Esophagus muscularis mucosa (tissue), 4 donors: ENCODE measurements around the gene MAD2L1. TPM values are rescaled to one million over a fixed set of nuclear protein-coding genes. Genes with fewer than 3 reads are reported as not detected.
A peak's percentile ranks its signal among the peaks of the same experiment; 100 is the strongest.

ENCODE experiments used
- DNase-seq: peaks from one replicate; pipeline ENCODE4 v3.0.0-alpha.2; 2017; ENCODE audit errors: extremely low spot score
- H3K27ac ChIP-seq, 4 donors: fragments of 200-600 bp; sonication (generic); replicated peaks in 1 of 4; 1 replicate in 3 of 4; 2 replicates in 1 of 4; pipeline ENCODE4 v1.5.1; 2016 to 2019; ENCODE audit warnings: mild to moderate bottlenecking in 1 of 4
- H3K27me3 ChIP-seq, 4 donors: fragments of 200-600 bp; sonication (generic); one replicate each; pipeline versions ENCODE4 v1.5.1 to v1.6.0; 2016 to 2019
- H3K36me3 ChIP-seq, 4 donors: fragments of 200-600 bp; sonication (generic); one replicate each; pipeline ENCODE4 v1.5.1; 2016 to 2019
- H3K4me1 ChIP-seq, 4 donors: fragments of 200-600 bp; sonication (generic); one replicate each; pipeline ENCODE4 v1.5.1; 2016 to 2019
- H3K4me3 ChIP-seq, 4 donors: fragments of 200-600 bp; sonication (generic); 1 replicate in 2 of 4; 2 replicates in 2 of 4; pipeline ENCODE4 v1.5.1; 2016 to 2019; ENCODE audit warnings: mild to moderate bottlenecking in 4 of 4, moderate library complexity in 1 of 4
- H3K9me3 ChIP-seq, 4 donors: fragments of 200-600 bp; sonication (generic); 1 replicate in 3 of 4; 2 replicates in 1 of 4; pipeline ENCODE4 v1.5.1; 2016 to 2019
- CTCF ChIP-seq, 3 experiments: fragments of 200-600 bp in 2 of 3; fragments of 450-650 bp in 1 of 3; sonication (generic) in 2 of 3; IDR thresholded peaks; one replicate each; pipeline ENCODE4 v1.5.1; 2017 to 2019; ENCODE audit warnings: antibody characterized with exemption in 3 of 3, mild to moderate bottlenecking in 2 of 3, moderate library complexity in 1 of 3
- EP300 ChIP-seq: sonication (generic); formaldehyde crosslinking; IDR thresholded peaks from one replicate; pipeline ENCODE4 v1.6.1; 2017; ENCODE audit warnings: antibody characterized with exemption
- POLR2A ChIP-seq: fragments of 450-650 bp; IDR thresholded peaks from one replicate; pipeline ENCODE4 v1.6.1; 2017; ENCODE audit warnings: antibody characterized with exemption, moderate library complexity, mild to moderate bottlenecking, low read depth
- POLR2AphosphoS5 ChIP-seq, 2 donors: sonication (generic); formaldehyde crosslinking; IDR thresholded peaks; one replicate each; pipeline ENCODE4 v1.6.1; 2017; ENCODE audit warnings: antibody characterized with exemption in 2 of 2
- WGBS: methylation state at CpG from one replicate; pipeline ENCODE4 v1.1.5; 2018; 5-methylcytosine and 5-hydroxymethylcytosine counted together
- intact Hi-C: fragments of 100-400 bp; cut with DNase I; formaldehyde crosslinking; loops from one replicate; pipeline ENCODE4 v1.15.1; 2023
- total RNA-seq, 4 donors: library from RNA; depleted of rRNA; stranded (reverse); fragments of >200 nt; gene quantifications; one replicate each; pipeline versions ENCODE4 v1.1.0 to v1.2.1, GENCODE V29; 2016

Gene MAD2L1
- total RNA-seq, 4 donors from 2014 or later = under 0.01 to 2.1 (median 1.2) TPM

DNA sequence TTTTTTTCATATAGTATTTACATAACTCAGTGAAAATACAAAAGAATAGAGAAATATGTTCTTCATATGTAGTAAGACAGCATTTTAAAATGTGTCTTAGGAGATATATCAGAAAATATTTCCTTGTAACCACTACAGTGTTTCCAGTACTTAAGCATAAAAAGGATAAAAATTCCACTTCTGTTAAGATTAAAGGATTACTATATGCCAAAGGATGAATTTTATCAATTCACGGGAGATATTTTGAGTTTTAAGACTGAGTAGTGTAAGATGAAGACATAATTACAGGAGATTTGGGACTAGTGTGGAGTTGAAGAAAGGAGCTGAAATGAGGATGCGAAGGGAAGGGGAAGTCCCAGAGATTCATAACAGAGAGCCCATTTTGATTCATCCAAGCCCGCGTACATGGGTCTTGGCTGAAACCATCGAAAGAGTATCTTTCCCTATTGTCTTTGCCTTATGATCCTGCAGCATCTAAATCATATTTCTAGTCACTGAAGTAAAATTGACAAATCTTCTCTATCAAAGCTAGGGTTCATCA, 58.7 kb downstream of the MAD2L1 start:
- no peak for DNase-seq
- Histone ChIP-seq H3K9me3 (no peaks in the 10 kb centered on the region), H3K4me1 (peaks cover 4 to 14% (median 13%) of the 10 kb centered on the region in 4 donors), H3K4me3 (no peak overlapping the region), H3K27me3 (no peaks in the 10 kb centered on the region), H3K27ac (no peak overlapping the region), H3K36me3 (no peaks in the 10 kb centered on the region)
- no peak for TF ChIP-seq CTCF (IDR thresholded peaks at IDR 0.05)
- no peak for TF ChIP-seq POLR2AphosphoS5 (IDR thresholded peaks at IDR 0.05)
- TF ChIP-seq POLR2A = no peak
- no peak for TF ChIP-seq EP300
- WGBS = 75% methylated on average over 5 of the region's 5 CpGs
- intact Hi-C loops = no loop called here

- H3K9me3 ChIP-seq = no peaks in the 10 kb centered on the region
- DNase-seq = no peak
- TF ChIP-seq CTCF (IDR thresholded peaks at IDR 0.05) (no peak), POLR2A (no peak), POLR2AphosphoS5 (IDR thresholded peaks at IDR 0.05) (no peak), EP300 (no peak)
- no peaks in the 10 kb centered on the region for H3K27me3 ChIP-seq
- WGBS = 43% methylated on average over 5 of the region's 5 CpGs
- peak overlapping the region in 2 of 4 donors; percentile 7 to 22 for H3K27ac ChIP-seq
- H3K4me3 ChIP-seq = no peak overlapping the region
- no peaks in the 10 kb centered on the region for H3K36me3 ChIP-seq
- H3K4me1 ChIP-seq = peaks cover 4 to 14% (median 13%) of the 10 kb centered on the region in 4 donors
- intact Hi-C loops = no loop called here
These were observed 59.3 kb downstream of the MAD2L1 start for GRCh38 chr4:120007191-120007871.
